Measurements from ENCODE around the gene AKR7A2. TPM values are rescaled to one million over a fixed set of nuclear protein-coding genes. Genes with fewer than 3 reads are reported as not detected.

AKR7A2 gene
- total and polyA plus RNA-seq, 2 experiments from 2014 or later: 20.8 to 53.6 TPM

DNA sequence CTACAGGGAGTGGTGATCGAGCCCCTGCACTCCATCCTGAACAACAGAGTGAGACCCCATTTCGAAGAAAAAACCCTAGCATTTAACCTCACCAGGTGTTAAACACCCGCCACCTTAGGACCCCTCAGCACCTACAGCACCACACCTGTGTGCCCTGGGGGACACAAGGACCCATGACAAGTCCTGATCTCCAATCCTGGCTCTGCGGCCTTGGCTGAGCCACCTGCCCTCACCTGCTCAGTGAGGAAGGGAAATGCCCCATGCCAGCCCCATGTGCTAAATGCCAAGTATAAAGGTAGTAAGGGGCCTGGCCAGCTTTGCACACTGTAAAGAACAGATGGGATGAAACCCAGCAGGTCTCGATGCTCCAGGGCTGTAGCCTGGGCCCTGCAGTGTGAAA is 49.2 kb downstream of the AKR7A2 start (continued):
- TF ChIP-seq, protein P1, sequence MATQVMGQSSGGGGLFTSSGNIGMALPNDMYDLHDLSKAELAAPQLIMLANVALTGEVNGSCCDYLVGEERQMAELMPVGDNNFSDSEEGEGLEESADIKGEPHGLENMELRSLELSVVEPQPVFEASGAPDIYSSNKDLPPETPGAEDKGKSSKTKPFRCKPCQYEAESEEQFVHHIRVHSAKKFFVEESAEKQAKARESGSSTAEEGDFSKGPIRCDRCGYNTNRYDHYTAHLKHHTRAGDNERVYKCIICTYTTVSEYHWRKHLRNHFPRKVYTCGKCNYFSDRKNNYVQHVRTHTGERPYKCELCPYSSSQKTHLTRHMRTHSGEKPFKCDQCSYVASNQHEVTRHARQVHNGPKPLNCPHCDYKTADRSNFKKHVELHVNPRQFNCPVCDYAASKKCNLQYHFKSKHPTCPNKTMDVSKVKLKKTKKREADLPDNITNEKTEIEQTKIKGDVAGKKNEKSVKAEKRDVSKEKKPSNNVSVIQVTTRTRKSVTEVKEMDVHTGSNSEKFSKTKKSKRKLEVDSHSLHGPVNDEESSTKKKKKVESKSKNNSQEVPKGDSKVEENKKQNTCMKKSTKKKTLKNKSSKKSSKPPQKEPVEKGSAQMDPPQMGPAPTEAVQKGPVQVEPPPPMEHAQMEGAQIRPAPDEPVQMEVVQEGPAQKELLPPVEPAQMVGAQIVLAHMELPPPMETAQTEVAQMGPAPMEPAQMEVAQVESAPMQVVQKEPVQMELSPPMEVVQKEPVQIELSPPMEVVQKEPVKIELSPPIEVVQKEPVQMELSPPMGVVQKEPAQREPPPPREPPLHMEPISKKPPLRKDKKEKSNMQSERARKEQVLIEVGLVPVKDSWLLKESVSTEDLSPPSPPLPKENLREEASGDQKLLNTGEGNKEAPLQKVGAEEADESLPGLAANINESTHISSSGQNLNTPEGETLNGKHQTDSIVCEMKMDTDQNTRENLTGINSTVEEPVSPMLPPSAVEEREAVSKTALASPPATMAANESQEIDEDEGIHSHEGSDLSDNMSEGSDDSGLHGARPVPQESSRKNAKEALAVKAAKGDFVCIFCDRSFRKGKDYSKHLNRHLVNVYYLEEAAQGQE (IDR thresholded peaks at IDR 0.05; ENCODE audit: unreplicated experiment): no peak
- no peak for TF ChIP-seq CREB1 (CRISPR knock-in tag; IDR thresholded peaks at IDR 0.05; ENCODE audit: low read depth)
- TF ChIP-seq ETS1 (IDR thresholded peaks at IDR 0.05): no peak
- no peak for TF ChIP-seq JUNB (IDR thresholded peaks at IDR 0.05; ENCODE audit: unreplicated experiment)
- no peak for TF ChIP-seq ZNF114 (CRISPR knock-in tag; IDR thresholded peaks at IDR 0.05)
- TF ChIP-seq STAT1 (IDR thresholded peaks at IDR 0.05; ENCODE audit: unreplicated experiment): no peak

GRCh38 chr1:19262047-19262446 is 49.9 kb downstream of the AKR7A2 start:
- Mint-ChIP-seq H3K36me3 (ENCODE audit: low read depth) (peaks cover 39% of the 10 kb centered on the region), H3K4me3 (no peak overlapping the region), H3K4me1 (no peaks in the 10 kb centered on the region), H3K27ac (no peak overlapping the region), H3K9me3 (no peaks in the 10 kb centered on the region), H3K27me3 (ENCODE audit: insufficient read depth, low read depth, poor library complexity) (peaks cover 19% of the 10 kb centered on the region)
- Histone ChIP-seq H2AFZ (no peak overlapping the region), H3K9me2 (ENCODE audit: insufficient read depth) (no peaks in the 10 kb centered on the region), H3K79me2 (replicated peaks; ENCODE audit: insufficient read depth) (no peaks in the 10 kb centered on the region), H3K4me2 (no peak overlapping the region), H3K36me3 (ENCODE audit: insufficient read depth) (peaks cover 19% of the 10 kb centered on the region), H3K4me3 (no peak overlapping the region), H3K27ac (ENCODE audit: low read depth) (no peak overlapping the region), H3K4me1 (ENCODE audit: insufficient read depth) (no peaks in the 10 kb centered on the region), H4K20me1 (replicated peaks; ENCODE audit: insufficient read depth) (peaks cover 6% of the 10 kb centered on the region), H3K27me3 (ENCODE audit: insufficient read depth) (no peaks in the 10 kb centered on the region), H3F3A (replicated peaks; ENCODE audit: low read depth) (0 out of 2 replicates have a peak, but pooled peaks cover 10% of the 10 kb centered on the region)
- peak; percentile 21 for ATAC-seq
- TF ChIP-seq ZNF114 (CRISPR knock-in tag; IDR thresholded peaks at IDR 0.05) (no peak), JUNB (IDR thresholded peaks at IDR 0.05; ENCODE audit: unreplicated experiment) (no peak), EZH2phosphoT487 (IDR thresholded peaks at IDR 0.05; ENCODE audit: unreplicated experiment) (no peak)
- DNase-seq (ENCODE audit: low spot score): no peak

DNA sequence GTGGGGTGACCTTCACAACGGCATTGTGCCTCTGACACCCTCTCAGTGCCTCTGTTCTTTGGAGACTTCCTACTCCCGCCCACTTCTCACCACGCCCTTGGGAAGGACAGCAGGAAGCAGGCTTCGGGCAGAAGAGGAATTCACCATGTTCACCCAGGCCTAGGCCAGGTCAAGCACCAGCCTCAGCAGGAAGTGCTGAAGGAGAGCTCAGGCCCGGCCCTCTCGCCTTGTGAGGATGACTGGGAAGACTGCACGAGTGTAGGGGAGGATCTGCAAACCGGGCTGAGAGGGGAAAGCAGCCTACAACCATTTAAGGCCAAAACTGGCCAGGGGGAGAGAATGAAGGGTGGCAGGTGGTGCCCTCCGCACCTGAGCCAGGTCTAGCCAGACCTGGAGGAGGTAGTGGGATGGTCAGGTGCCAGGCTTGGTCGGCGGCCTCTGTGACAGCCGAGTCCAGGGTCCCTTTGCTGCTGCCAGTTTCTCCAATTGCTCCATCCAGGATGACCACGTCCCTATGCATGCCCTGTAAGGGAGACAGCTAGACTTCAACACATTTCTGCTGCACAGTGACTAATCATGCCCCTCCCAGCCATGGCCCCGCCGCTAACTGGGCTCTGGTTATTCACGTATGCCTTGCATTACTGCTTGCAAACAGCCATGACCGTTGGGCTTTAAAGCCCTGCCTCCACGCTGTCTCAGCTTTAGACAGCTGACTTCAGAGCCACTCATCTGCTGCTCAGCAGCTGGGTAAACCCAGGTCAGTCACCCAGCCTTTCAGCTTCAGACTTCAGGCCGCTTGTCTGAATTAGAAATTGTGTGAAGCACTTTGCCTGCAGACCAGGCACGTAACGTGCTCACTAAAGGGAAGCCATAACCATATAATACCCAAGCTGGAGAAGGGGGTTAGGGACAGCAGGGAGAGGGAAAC is 51.5 kb downstream of the AKR7A2 start:
- H3K27me3 ChIP-seq (ENCODE audit: insufficient read depth): no peaks in the 10 kb centered on the region
- Mint-ChIP-seq H3K36me3 (ENCODE audit: low read depth) (peaks cover 55% of the 10 kb centered on the region), H3K9me3 (no peaks in the 10 kb centered on the region), H3K27me3 (ENCODE audit: insufficient read depth, low read depth, poor library complexity) (peaks cover 20% of the 10 kb centered on the region), H3K4me3 (no peak overlapping the region), H3K4me1 (no peaks in the 10 kb centered on the region), H3K27ac (no peak overlapping the region)
- peaks cover 10% of the 10 kb centered on the region for H3K79me2 ChIP-seq (replicated peaks; ENCODE audit: insufficient read depth)
- ATAC-seq (no peak; the same call in 2 of the 3 replicates), DNase-seq (ENCODE audit: low spot score) (no peak)
- H3K27ac ChIP-seq (ENCODE audit: low read depth): peak overlapping the region; percentile 39
- no peak overlapping the region for H3K4me3 ChIP-seq
- 0 out of 2 replicates have a peak, but pooled peaks cover 10% of the 10 kb centered on the region for H3F3A ChIP-seq (replicated peaks; ENCODE audit: low read depth)
- no peak overlapping the region for H2AFZ ChIP-seq
- peaks cover 6% of the 10 kb centered on the region for H4K20me1 ChIP-seq (replicated peaks; ENCODE audit: insufficient read depth)
- peaks cover 26% of the 10 kb centered on the region for H3K36me3 ChIP-seq (ENCODE audit: insufficient read depth)
- no peak overlapping the region for H3K4me2 ChIP-seq
- H3K4me1 ChIP-seq (ENCODE audit: insufficient read depth): no peaks in the 10 kb centered on the region
- H3K9me2 ChIP-seq (ENCODE audit: insufficient read depth): no peaks in the 10 kb centered on the region
